Gastroesophageal sphincter (tissue), 3 donors: ENCODE data around the gene LDHA.

Experiments used
- POLR2AphosphoS5 ChIP-seq: sonication (generic); formaldehyde crosslinking; IDR thresholded peaks from one replicate; pipeline ENCODE4 v1.6.1; 2017; ENCODE audit warnings: antibody characterized with exemption
- TF ChIP-seq, protein P1 (sequence below), 4 experiments: fragments of 200-600 bp in 2 of 4; fragments of 450-650 bp in 2 of 4; sonication (generic) in 1 of 4; IDR thresholded peaks; one replicate each; pipeline ENCODE4 v1.5.1; 2017 to 2019; ENCODE audit warnings: antibody characterized with exemption in 4 of 4, mild to moderate bottlenecking in 2 of 4, moderate library complexity in 2 of 4

DNA sequence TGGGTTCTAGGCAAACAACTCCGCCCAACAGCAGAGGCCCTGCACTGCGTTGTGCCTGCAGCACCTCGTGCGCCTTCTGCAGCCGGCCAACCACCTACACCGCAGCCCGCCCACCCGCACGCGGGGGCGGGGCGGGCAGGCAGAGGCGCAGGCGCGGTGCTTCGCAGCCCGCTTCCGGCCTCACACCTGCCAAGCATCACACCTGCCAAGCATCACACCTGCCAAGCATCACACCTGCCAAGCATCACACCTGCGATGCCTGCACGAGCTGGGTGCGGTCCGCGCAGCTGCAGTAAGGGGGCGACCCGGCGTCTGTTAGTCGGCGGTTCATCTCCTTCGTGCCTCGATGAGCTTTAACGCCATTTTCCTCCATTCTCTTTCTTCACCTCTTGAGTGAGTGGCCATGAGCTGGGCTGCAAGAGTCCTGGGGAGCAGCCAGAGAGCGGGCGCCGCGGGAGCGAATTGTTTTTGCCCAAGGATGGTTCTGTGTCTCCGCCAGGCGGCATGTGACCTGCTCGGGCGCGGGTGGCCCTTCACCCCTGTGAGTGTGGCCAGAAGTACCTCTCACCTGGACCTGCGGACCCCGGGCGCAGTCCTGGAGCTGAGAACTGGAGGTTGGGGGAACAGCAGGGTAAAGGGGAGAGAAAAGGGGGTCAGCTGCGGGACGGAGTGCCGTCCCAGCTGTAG, 61.5 kb downstream of the LDHA start, which contains the start of gene LDHAL6A:
- TF ChIP-seq, protein P1, sequence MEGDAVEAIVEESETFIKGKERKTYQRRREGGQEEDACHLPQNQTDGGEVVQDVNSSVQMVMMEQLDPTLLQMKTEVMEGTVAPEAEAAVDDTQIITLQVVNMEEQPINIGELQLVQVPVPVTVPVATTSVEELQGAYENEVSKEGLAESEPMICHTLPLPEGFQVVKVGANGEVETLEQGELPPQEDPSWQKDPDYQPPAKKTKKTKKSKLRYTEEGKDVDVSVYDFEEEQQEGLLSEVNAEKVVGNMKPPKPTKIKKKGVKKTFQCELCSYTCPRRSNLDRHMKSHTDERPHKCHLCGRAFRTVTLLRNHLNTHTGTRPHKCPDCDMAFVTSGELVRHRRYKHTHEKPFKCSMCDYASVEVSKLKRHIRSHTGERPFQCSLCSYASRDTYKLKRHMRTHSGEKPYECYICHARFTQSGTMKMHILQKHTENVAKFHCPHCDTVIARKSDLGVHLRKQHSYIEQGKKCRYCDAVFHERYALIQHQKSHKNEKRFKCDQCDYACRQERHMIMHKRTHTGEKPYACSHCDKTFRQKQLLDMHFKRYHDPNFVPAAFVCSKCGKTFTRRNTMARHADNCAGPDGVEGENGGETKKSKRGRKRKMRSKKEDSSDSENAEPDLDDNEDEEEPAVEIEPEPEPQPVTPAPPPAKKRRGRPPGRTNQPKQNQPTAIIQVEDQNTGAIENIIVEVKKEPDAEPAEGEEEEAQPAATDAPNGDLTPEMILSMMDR (IDR thresholded peaks at IDR 0.05) = no peak
- no peak for TF ChIP-seq POLR2AphosphoS5
